Ovary (tissue), 9 donors: ENCODE results near the gene WDR7. TPM values are rescaled to one million over a fixed set of nuclear protein-coding genes. Genes with fewer than 3 reads are reported as not detected.

Experiments
- DNase-seq, 5 donors: peaks; one replicate each; pipeline ENCODE4 v3.0.0-alpha.2; 2019 to 2020
- H3K27ac ChIP-seq, 2 donors: fragments of 200-600 bp; one replicate each; pipeline versions ENCODE4 v1.5.1 to v1.8.0; 2019 to 2022
- H3K27me3 ChIP-seq: fragments of 200-600 bp; one replicate; pipeline ENCODE4 v1.8.0; 2022
- H3K36me3 ChIP-seq: fragments of 200-600 bp; sonication (generic); one replicate; pipeline ENCODE4 v1.5.1; 2019
- H3K4me1 ChIP-seq: one replicate; pipeline ENCODE4 v1.8.1; 2013; ENCODE audit warnings: mild to moderate bottlenecking, moderate library complexity; ENCODE audit not compliant: insufficient read depth
- H3K4me3 ChIP-seq: fragments of 200-600 bp; sonication (generic); one replicate; pipeline ENCODE4 v1.5.1; 2017
- H3K9me3 ChIP-seq, 2 donors: fragments of 200-600 bp in 1 of 2; sonication (generic) in 1 of 2; one replicate each; pipeline versions ENCODE4 v1.5.1 to v1.8.1; 2013 to 2019; ENCODE audit warnings: mild to moderate bottlenecking in 1 of 2, moderate library complexity in 1 of 2
- CTCF ChIP-seq, 3 donors: fragments of 450-650 bp in 2 of 3; fragments of 200-600 bp in 1 of 3; IDR thresholded peaks; one replicate each; pipeline versions ENCODE4 v1.5.1 to v1.8.0; 2016 to 2022; ENCODE audit warnings: antibody characterized with exemption in 3 of 3, mild to moderate bottlenecking in 1 of 3
- EP300 ChIP-seq: sonication (generic); formaldehyde crosslinking; IDR thresholded peaks from one replicate; pipeline ENCODE4 v1.6.1; 2017; ENCODE audit warnings: antibody characterized with exemption
- POLR2A ChIP-seq: fragments of 450-650 bp; IDR thresholded peaks from one replicate; pipeline ENCODE4 v1.6.1; 2017; ENCODE audit warnings: antibody characterized with exemption, mild to moderate bottlenecking, moderate library complexity
- WGBS, 3 donors: extraction: QIAGEN DNeasy Blood & Tissue Kit in 1 of 3; methylation state at CpG; one replicate each; pipeline versions ENCODE4 v1.1.5 to v1.1.7; 2013 to 2017; 5-methylcytosine and 5-hydroxymethylcytosine counted together
- intact Hi-C, 4 donors: fragments of 100-400 bp; cut with DNase I; formaldehyde crosslinking; loops; one replicate each; pipeline versions ENCODE4 v1.11.0 to v1.15.1; 2022 to 2023
- polyA plus RNA-seq, 2 donors: library from polyadenylated mRNA; stranded (reverse); fragments of 200-250 nt in 1 of 2; fragments of 350-450 nt in 1 of 2; fragmentation: Illumina TruSeq in 1 of 2; extraction: RNeasy Lipid Tissue Mini Kit (QIAGEN cat#74804) in 1 of 2; gene quantifications; one replicate each; pipeline ENCODE4 v1.2.3, GENCODE V29; 2013 to 2014
- total RNA-seq, 7 donors: library from RNA; depleted of rRNA in 2 of 7; stranded (reverse); fragments of >200 nt in 2 of 7; fragmentation: NEBNext Ultra II Directional in 3 of 7; extraction: Animal tissue kit (Norgen Biotek cat#: 25700) in 3 of 7; gene quantifications; one replicate each; pipeline versions ENCODE4 v1.1.0 to v1.2.4, GENCODE V29; 2016 to 2023
- donor health status: DM: no; HTN: no; CAD: no; lungs with moderate emphysema.
- donor health status: DM: no; HTN: no; CAD: no.
- donor health status: Bipolar disorder and iron deficiency.
- donor health status: DM: yes; HTN: yes; CAD: no.
- donor health status: DM: no; HTN: no; CAD: no.
- donor health status: DM: yes; HTN: yes; CAD: no.

WDR7 gene
- total and polyA plus RNA-seq, 9 donors: 4.8 to 29.1 (median 24.7) TPM

- no peak for TF ChIP-seq CTCF (IDR thresholded peaks at IDR 0.05)
- WGBS, 3 donors: 59 to 85% (median 69%) methylated on average over 4 of the region's 4 CpGs
- no peaks in the 10 kb centered on the region for H3K36me3 ChIP-seq
- intact Hi-C loops: no loop called here
- no peaks in the 10 kb centered on the region for H3K27me3 ChIP-seq
- H3K4me1 ChIP-seq: no peaks in the 10 kb centered on the region
- H3K27ac ChIP-seq: no peak overlapping the region
- H3K4me3 ChIP-seq: no peak overlapping the region
- DNase-seq: no peak
- no peaks in the 10 kb centered on the region for H3K9me3 ChIP-seq
These were observed 259.8 kb downstream of the WDR7 start for GRCh38 chr18:56910967-56911366.

GRCh38 chr18:56913941-56914340 lies 262.8 kb downstream of the WDR7 start:
- Histone ChIP-seq H3K9me3 (no peaks in the 10 kb centered on the region), H3K27me3 (no peaks in the 10 kb centered on the region), H3K4me1 (no peaks in the 10 kb centered on the region), H3K27ac (no peak overlapping the region), H3K36me3 (no peaks in the 10 kb centered on the region), H3K4me3 (no peak overlapping the region)
- TF ChIP-seq CTCF (IDR thresholded peaks at IDR 0.05): no peak
- TF ChIP-seq EP300: no peak
- no peak for TF ChIP-seq POLR2A
- 84 to 86% (median 85%) methylated on average over 4 of the region's 4 CpGs for WGBS, 3 donors
- DNase-seq: no peak
- intact Hi-C loops: no loop called here

GRCh38 chr18:56919190-56919589 lies 268.0 kb downstream of the WDR7 start:
- no peak overlapping the region for H3K27ac ChIP-seq
- TF ChIP-seq CTCF (IDR thresholded peaks at IDR 0.05) (no peak), POLR2A (no peak), EP300 (no peak)
- H3K4me3 ChIP-seq: no peak overlapping the region
- WGBS, 3 donors: 97 to 100% (median 97%) methylated on average over 1 of the region's 1 CpG
- intact Hi-C loops: no loop called here
- no peaks in the 10 kb centered on the region for H3K27me3 ChIP-seq
- H3K9me3 ChIP-seq: no peaks in the 10 kb centered on the region
- H3K36me3 ChIP-seq: no peaks in the 10 kb centered on the region
- no peaks in the 10 kb centered on the region for H3K4me1 ChIP-seq
- DNase-seq: no peak

- Histone ChIP-seq H3K27me3 (no peaks in the 10 kb centered on the region), H3K4me3 (no peak overlapping the region), H3K4me1 (no peaks in the 10 kb centered on the region), H3K36me3 (no peaks in the 10 kb centered on the region), H3K9me3 (no peaks in the 10 kb centered on the region), H3K27ac (no peak overlapping the region)
- 88 to 96% (median 89%) methylated on average over 1 of the region's 1 CpG for WGBS, 3 donors
- no peak for TF ChIP-seq POLR2A
- no peak for TF ChIP-seq EP300
- TF ChIP-seq CTCF (IDR thresholded peaks at IDR 0.05): no peak
- no peak for DNase-seq
- intact Hi-C loops: no loop called here
These were observed 270.8 kb downstream of the WDR7 start for GRCh38 chr18:56921896-56922480.
